Endothelial cell of umbilical vein (primary cell): Measurements from ENCODE around the gene PGGT1B. TPM values are rescaled to one million over a fixed set of nuclear protein-coding genes. Genes with fewer than 3 reads are reported as not detected.

ENCODE experiments used
- BruUV-seq: library from RNA; stranded (reverse); fragments of 400-500 nt; replicated peaks from 2 replicates; lab custom pipeline; 2021; lab: Mats Ljungman, UMichigan
- CTCF ChIA-PET: fragments of 300-600, 350-600 bp; sonication (Branson Sonifier 250); formaldehyde crosslinking; loops from one replicate; lab custom pipeline; 2021; ENCODE audit warnings: antibody characterized with exemption, inconsistent platforms; lab: Charles Lee
- POLR2A ChIA-PET: fragments of 300-600, 350-600 bp; sonication (Branson Sonifier 250); formaldehyde crosslinking; loops from one replicate; lab custom pipeline; 2021; ENCODE audit warnings: antibody characterized with exemption, inconsistent platforms; lab: Charles Lee
- DNase-seq: peaks from one replicate; pipeline ENCODE4 v3.0.0-alpha.2; 2011; ENCODE audit warnings: low read depth, low spot score
- FAIRE-seq: peaks from 2 replicates; lab custom pipeline; 2011; peaks lifted over from hg19 to GRCh38; lab: Jason Lieb, UNC
- H2AFZ ChIP-seq: 2 replicates; pipeline ENCODE4 v1.6.0; 2012; ENCODE audit warnings: low read depth, low read length, control low read depth, inconsistent platforms
- H3K27ac ChIP-seq: 2 replicates; pipeline ENCODE4 v1.5.1; 2011; ENCODE audit warnings: low read depth, mild to moderate bottlenecking, control low read depth, low read length, moderate library complexity; ENCODE audit not compliant: insufficient read depth
- H3K27me3 ChIP-seq, 2 experiments: 2 replicates each; pipeline versions ENCODE4 v1.6.0 to v1.6.1; 2011; ENCODE audit warnings: low read length in 2 of 2, mixed read lengths in 1 of 2; ENCODE audit not compliant: control insufficient read depth in 2 of 2, insufficient read depth in 2 of 2
- H3K36me3 ChIP-seq, 2 experiments: 2 replicates in 1 of 2; 3 replicates in 1 of 2; pipeline ENCODE4 v1.5.1; 2011; ENCODE audit warnings: low read length in 2 of 2, mild to moderate bottlenecking in 1 of 2, moderate library complexity in 1 of 2; ENCODE audit not compliant: control insufficient read depth in 2 of 2, insufficient read depth in 2 of 2; ENCODE audit errors: extremely low read depth in 1 of 2
- H3K4me1 ChIP-seq: 3 replicates; pipeline ENCODE4 v1.5.1; 2011; ENCODE audit warnings: mild to moderate bottlenecking, low read length; ENCODE audit not compliant: control insufficient read depth, insufficient read depth; ENCODE audit errors: extremely low read depth
- H3K4me2 ChIP-seq: 2 replicates; pipeline ENCODE4 v1.6.1; 2011; ENCODE audit warnings: low read length, control low read depth, mixed read lengths; ENCODE audit not compliant: insufficient read depth
- H3K4me3 ChIP-seq, 3 experiments: fragments of 200-600 bp in 1 of 3; sonication (generic), shearing (Covaris generic) in 1 of 3; replicated peaks in 1 of 3; 2 replicates each; pipeline ENCODE4 v1.5.1; 2011 to 2016; ENCODE audit warnings: control low read depth in 3 of 3, low read length in 3 of 3, mild to moderate bottlenecking in 2 of 3, inconsistent platforms in 1 of 3, low read depth in 1 of 3, moderate library complexity in 1 of 3; ENCODE audit not compliant: insufficient read depth in 1 of 3
- H3K79me2 ChIP-seq: 2 replicates; pipeline ENCODE4 v1.6.0; 2012; ENCODE audit warnings: low read length, inconsistent platforms; ENCODE audit not compliant: control insufficient read depth, insufficient read depth
- H3K9ac ChIP-seq: replicated peaks from 2 replicates; pipeline ENCODE3; 2011; ENCODE audit warnings: low read length, control low read depth; ENCODE audit not compliant: insufficient read depth; ENCODE audit errors: extremely low read depth
- H3K9me1 ChIP-seq: replicated peaks from 3 replicates; pipeline ENCODE4 v1.6.0; 2011; ENCODE audit warnings: mild to moderate bottlenecking, low read length; ENCODE audit not compliant: control insufficient read depth, insufficient read depth; ENCODE audit errors: extremely low read depth
- H3K9me3 ChIP-seq: replicated peaks from 2 replicates; pipeline ENCODE4 v1.5.1; 2012; ENCODE audit warnings: low read length, inconsistent platforms; ENCODE audit not compliant: control insufficient read depth, insufficient read depth
- H4K20me1 ChIP-seq: replicated peaks from 2 replicates; pipeline ENCODE3; 2011; ENCODE audit warnings: mild to moderate bottlenecking, low read length; ENCODE audit not compliant: control insufficient read depth, insufficient read depth; ENCODE audit errors: extremely low read depth
- CTCF ChIP-seq, 2 donors: IDR thresholded peaks; 1 replicate in 1 of 2; 2 replicates in 1 of 2; pipeline ENCODE4 v1.5.1; 2011; ENCODE audit warnings: low read length in 2 of 2, mild to moderate bottlenecking in 2 of 2, moderate library complexity in 2 of 2, control low read depth in 1 of 2, inconsistent platforms in 1 of 2, low read depth in 1 of 2; ENCODE audit not compliant: insufficient read depth in 1 of 2; ENCODE audit errors: extremely low read depth in 1 of 2
- EZH2 ChIP-seq: IDR thresholded peaks from 2 replicates; pipeline ENCODE4 v1.6.1; 2012; ENCODE audit warnings: borderline replicate concordance, low read depth, mild to moderate bottlenecking, moderate library complexity, low read length, inconsistent platforms; ENCODE audit not compliant: severe bottlenecking
- FOS ChIP-seq: IDR thresholded peaks from 2 replicates; pipeline ENCODE4 v1.6.1; 2011; ENCODE audit warnings: mild to moderate bottlenecking, low read length, moderate library complexity, borderline replicate concordance; ENCODE audit not compliant: insufficient read depth
- GATA2 ChIP-seq: IDR thresholded peaks from 2 replicates; pipeline ENCODE4 v1.7.0; 2011; ENCODE audit warnings: low read depth, mild to moderate bottlenecking, moderate library complexity, mixed read lengths, low read length; ENCODE audit not compliant: insufficient read length, insufficient read depth
- JUN ChIP-seq: IDR thresholded peaks from 2 replicates; pipeline ENCODE4 v1.6.1; 2011; ENCODE audit warnings: borderline replicate concordance, low read depth; ENCODE audit not compliant: insufficient read length, insufficient read depth
- MYC ChIP-seq: IDR thresholded peaks from one replicate; pipeline ENCODE4 v1.6.1; 2011; ENCODE audit warnings: mild to moderate bottlenecking, low read depth, low read length
- POLR2A ChIP-seq: IDR thresholded peaks from 2 replicates; pipeline ENCODE4 v1.6.1; 2012; ENCODE audit warnings: low read depth, mild to moderate bottlenecking, control low read depth, low read length
- POLR2AphosphoS5 ChIP-seq: IDR thresholded peaks from 2 replicates; pipeline ENCODE4 v1.6.1; 2012; ENCODE audit warnings: low read depth, mild to moderate bottlenecking, control low read depth, low read length, moderate library complexity; ENCODE audit not compliant: insufficient read depth
- dilution Hi-C: fragments of 300-500 bp; cut with MboI; formaldehyde crosslinking; loops from one replicate; pipeline ENCODE4 v1.15.0; 2019; ENCODE audit warnings: low sequenced_read_pairs; ENCODE audit not compliant: extremely low pct_ligation_motif_present
- intact Hi-C: fragments of 100-400 bp; cut with micrococcal nuclease; formaldehyde crosslinking; loops from one replicate; pipeline ENCODE4 v1.10.0; 2022
- polyA plus RNA-seq, 4 experiments: library from polyadenylated mRNA; depleted of rRNA in 3 of 4; stranded (reverse) in 3 of 4; unstranded in 1 of 4; fragments of >200 nt; gene quantifications; 2 replicates each; pipeline versions ENCODE4 v1.2.1 to v1.2.3, GENCODE V29; 2011 to 2012; ENCODE audit warnings: missing spikeins in 1 of 4
- total RNA-seq: library from RNA; stranded (reverse); gene quantifications from 2 replicates; pipeline ENCODE4 v1.2.3, GENCODE V29; 2021
- TF ChIP-seq, protein P1 (sequence below): IDR thresholded peaks from 2 replicates; pipeline ENCODE4 v1.6.1; 2011; ENCODE audit not compliant: insufficient read depth, insufficient read length

PGGT1B gene
- total and polyA plus RNA-seq, 2 donors (not counting 3 experiments of a cell fraction or from before 2014, with no cell fraction given), result 2.6 to 42.3 TPM

GRCh38 chr5:115306011-115306536, 43.4 kb upstream of the PGGT1B start:
- intact Hi-C loops (loop anchor here (5.0 kb wide), 1 partner anchor 531 kb away; no protein-coding TSS in a partner anchor), dilution Hi-C loops (loop anchor here (25.0 kb wide), 1 partner anchor 231 kb away; the partner anchor contains the start of gene FEM1C)
- DNase-seq, result no peak
- TF ChIP-seq JUN (no peak), FOS (no peak), POLR2AphosphoS5 (no peak), CTCF (IDR thresholded peaks at IDR 0.05; ENCODE audit: extremely low read depth in 1 of 2, insufficient read depth in 1 of 2, low read depth in 1 of 2, low read length in 2 of 2) (no peak), EZH2 (no peak), MYC (no peak), POLR2A (no peak), GATA2 (no peak)
- TF ChIP-seq, protein P1, sequence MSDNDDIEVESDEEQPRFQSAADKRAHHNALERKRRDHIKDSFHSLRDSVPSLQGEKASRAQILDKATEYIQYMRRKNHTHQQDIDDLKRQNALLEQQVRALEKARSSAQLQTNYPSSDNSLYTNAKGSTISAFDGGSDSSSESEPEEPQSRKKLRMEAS, result no peak
- Histone ChIP-seq H3K27me3 (no peaks in the 10 kb centered on the region), H2AFZ (no peak overlapping the region), H3K9ac (no peak overlapping the region), H3K79me2 (no peaks in the 10 kb centered on the region), H3K9me3 (no peaks in the 10 kb centered on the region), H3K9me1 (no peaks in the 10 kb centered on the region), H3K27ac (no peak overlapping the region), H3K4me1 (no peaks in the 10 kb centered on the region), H3K4me3 (no peak overlapping the region), H3K4me2 (no peak overlapping the region), H3K36me3 (no peaks in the 10 kb centered on the region), H4K20me1 (no peaks in the 10 kb centered on the region)
- FAIRE-seq, result no peak
- CTCF ChIA-PET, result interaction anchor here (1.2 to 4.8 kb wide), 3 partner anchors 9 to 270 kb away, joined by 3 to 24 read pairs (median 3); partner anchors contain the start of gene CCDC112
- POLR2A ChIA-PET, result no interaction called here
- no TSS peak for BruUV-seq
